Measurements from ENCODE around the gene CBLL1. TPM values are rescaled to one million over a fixed set of nuclear protein-coding genes. Genes with fewer than 3 reads are reported as not detected.

The CBLL1 gene
- total and polyA plus RNA-seq, 2 of the 13 experiments (the other 11 are each of a cell fraction or from before 2014, with no cell fraction given): 8.8 to 10.5 TPM

GRCh38 chr7:107697321-107698049, 46.5 kb upstream of the CBLL1 start:
- no peak for DNase-seq (ENCODE audit: low spot score)
- H4K20me1 ChIP-seq (ENCODE audit: insufficient read depth, low read length): no peaks in the 10 kb centered on the region
- in situ Hi-C loops (cut with HindIII; ENCODE audit: extremely low pct_ligation_motif_present, low pct_unique_long_range_greater_than_20kb): no loop called here
- BruUV-seq (replicated peaks): no TSS peak
- H3K9ac ChIP-seq (ENCODE audit: insufficient read depth, low read depth, low read length): no peak overlapping the region
- H2AFZ ChIP-seq (ENCODE audit: low read length): no peak overlapping the region
- no peaks in the 10 kb centered on the region for H3K79me2 ChIP-seq (ENCODE audit: insufficient read depth, low read length)
- H3K4me2 ChIP-seq (ENCODE audit: low read depth, low read length): no peak overlapping the region
- H3K9me3 ChIP-seq (ENCODE audit: low read length): no peaks in the 10 kb centered on the region
- ATAC-seq: no peak
- ChIA-PET CTCF (ENCODE audit: low intra/inter-chr PET ratio, low total read pairs) (no interaction called here), POLR2A (no interaction called here)
- H3K4me3 ChIP-seq (replicated peaks in 1 of 3; ENCODE audit: insufficient read depth in 1 of 3, low read depth in 2 of 3, low read length in 3 of 3): no peak overlapping the region
- no peak for FAIRE-seq
- no peak overlapping the region for H3K27ac ChIP-seq (ENCODE audit: extremely low read length, insufficient read depth, low read length)
- H3K27me3 ChIP-seq (ENCODE audit: control insufficient read depth in 1 of 2, insufficient read depth in 2 of 2, low read length in 2 of 2): peaks cover 0 to 20% of the 10 kb centered on the region in 2 experiments; a peak in 4 of 5 replicates
- no peaks in the 10 kb centered on the region for H3K36me3 ChIP-seq (replicated peaks in 1 of 2; ENCODE audit: control insufficient read depth in 1 of 2, insufficient read depth in 2 of 2, low read length in 2 of 2)
- WGBS (ENCODE audit: low lambda C conversion rate): 35% methylated on average over 7 of the region's 7 CpGs
- no peak for TF ChIP-seq MIER2 (CRISPR knock-in tag; IDR thresholded peaks at IDR 0.05)
- TF ChIP-seq, protein P1, sequence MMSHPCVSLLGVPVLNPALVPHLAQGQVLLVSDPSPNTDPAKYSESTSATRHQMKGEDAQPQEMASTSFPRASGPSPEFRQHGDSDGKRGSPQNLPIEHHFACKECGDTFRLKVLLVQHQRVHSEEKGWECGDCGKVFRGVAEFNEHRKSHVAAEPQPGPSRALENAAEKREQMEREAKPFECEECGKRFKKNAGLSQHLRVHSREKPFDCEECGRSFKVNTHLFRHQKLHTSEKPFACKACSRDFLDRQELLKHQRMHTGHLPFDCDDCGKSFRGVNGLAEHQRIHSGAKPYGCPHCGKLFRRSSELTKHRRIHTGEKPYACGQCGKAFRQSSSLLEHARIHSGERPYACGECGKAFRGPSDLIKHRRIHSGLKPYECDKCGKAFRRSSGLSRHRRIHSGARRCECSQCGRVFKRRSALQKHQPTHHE (CRISPR knock-in tag; IDR thresholded peaks at IDR 0.05; ENCODE audit: borderline replicate concordance): no peak
- no peak for TF ChIP-seq POLR2A (IDR thresholded peaks at IDR 0.05; ENCODE audit: insufficient read depth in 1 of 2, low read depth in 2 of 2, low read length in 2 of 2)
- no peak for TF ChIP-seq HHEX (CRISPR knock-in tag; IDR thresholded peaks at IDR 0.05)
- TF ChIP-seq ZSCAN25 (CRISPR knock-in tag; IDR thresholded peaks at IDR 0.05): no peak
- intact Hi-C loops (cut with micrococcal nuclease; ENCODE audit: unreplicated experiment): no loop called here
- H3K4me1 ChIP-seq (ENCODE audit: insufficient read depth, low read length): no peaks in the 10 kb centered on the region

GRCh38 chr7:107700570-107700969, 43.4 kb upstream of the CBLL1 start:
- in situ Hi-C loops (cut with HindIII; ENCODE audit: extremely low pct_ligation_motif_present, low pct_unique_long_range_greater_than_20kb): loop anchor here (25.0 kb wide), 1 partner anchor 488 kb away; no protein-coding TSS in a partner anchor
- intact Hi-C loops (cut with micrococcal nuclease; ENCODE audit: unreplicated experiment): no loop called here
- H3K27me3 ChIP-seq (ENCODE audit: control insufficient read depth in 1 of 2, insufficient read depth in 2 of 2, low read length in 2 of 2): no peaks in the 10 kb centered on the region; a peak in 1 of 5 replicates
- no TSS peak for BruUV-seq (replicated peaks)
- ChIA-PET CTCF (ENCODE audit: low intra/inter-chr PET ratio, low total read pairs) (no interaction called here), POLR2A (no interaction called here)
- H3K79me2 ChIP-seq (ENCODE audit: insufficient read depth, low read length): no peaks in the 10 kb centered on the region
- H2AFZ ChIP-seq (ENCODE audit: low read length): no peak overlapping the region
- no peaks in the 10 kb centered on the region for H3K36me3 ChIP-seq (replicated peaks in 1 of 2; ENCODE audit: control insufficient read depth in 1 of 2, insufficient read depth in 2 of 2, low read length in 2 of 2)
- H3K4me1 ChIP-seq (ENCODE audit: insufficient read depth, low read length): no peaks in the 10 kb centered on the region
- DNase-seq (ENCODE audit: low spot score): no peak
- H3K9me3 ChIP-seq (ENCODE audit: low read length): no peaks in the 10 kb centered on the region
- no peak overlapping the region for H3K4me3 ChIP-seq (replicated peaks in 1 of 3; ENCODE audit: insufficient read depth in 1 of 3, low read depth in 2 of 3, low read length in 3 of 3)
- H3K27ac ChIP-seq (ENCODE audit: extremely low read length, insufficient read depth, low read length): no peak overlapping the region
- ATAC-seq: no peak
- H4K20me1 ChIP-seq (ENCODE audit: insufficient read depth, low read length): no peaks in the 10 kb centered on the region
- no peak overlapping the region for H3K4me2 ChIP-seq (ENCODE audit: low read depth, low read length)
- no peak overlapping the region for H3K9ac ChIP-seq (ENCODE audit: insufficient read depth, low read depth, low read length)
- FAIRE-seq: no peak
- TF ChIP-seq NKX3-1 (CRISPR knock-in tag; IDR thresholded peaks at IDR 0.05) (no peak), NFRKB (IDR thresholded peaks at IDR 0.05) (no peak), ZBTB7B (CRISPR knock-in tag; IDR thresholded peaks at IDR 0.05) (no peak), SKIL (CRISPR knock-in tag; IDR thresholded peaks at IDR 0.05; ENCODE audit: borderline replicate concordance) (no peak), ZNF616 (CRISPR knock-in tag; IDR thresholded peaks at IDR 0.05; ENCODE audit: low read depth) (no peak), KDM4B (CRISPR knock-in tag; IDR thresholded peaks at IDR 0.05) (no peak), ZNF556 (CRISPR knock-in tag; IDR thresholded peaks at IDR 0.05; ENCODE audit: borderline replicate concordance) (no peak), ZNF782 (CRISPR knock-in tag; IDR thresholded peaks at IDR 0.05; ENCODE audit: borderline replicate concordance) (no peak), ZNF790 (CRISPR knock-in tag; IDR thresholded peaks at IDR 0.05; ENCODE audit: borderline replicate concordance) (no peak)
- TF ChIP-seq, protein P2, sequence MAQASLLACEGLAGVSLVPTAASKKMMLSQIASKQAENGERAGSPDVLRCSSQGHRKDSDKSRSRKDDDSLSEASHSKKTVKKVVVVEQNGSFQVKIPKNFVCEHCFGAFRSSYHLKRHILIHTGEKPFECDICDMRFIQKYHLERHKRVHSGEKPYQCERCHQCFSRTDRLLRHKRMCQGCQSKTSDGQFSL (CRISPR knock-in tag; IDR thresholded peaks at IDR 0.05): no peak

Data from HepG2 (cell line).